Mesenchymal stem cell (in vitro differentiated cells and primary cell): Measurements from ENCODE around the gene OTOA.
"Not testable (repeated sequence)": the region's sequence is repeated elsewhere in the genome, so short reads cannot be mapped to it uniquely, and the experiment has no call there.

Experiments used
- DNase-seq: peaks from one replicate; pipeline ENCODE4 v3.0.0-alpha.2; 2013
- H2AFZ ChIP-seq: one replicate; pipeline ENCODE4 v1.6.1; 2013; ENCODE audit warnings: low read depth, mild to moderate bottlenecking, control low read depth, inconsistent platforms, low read length, moderate library complexity
- H2AK5ac ChIP-seq: 2 replicates; pipeline ENCODE4 v1.6.1; 2013; ENCODE audit warnings: low read length, moderate library complexity, mild to moderate bottlenecking, inconsistent platforms; ENCODE audit not compliant: severe bottlenecking
- H2BK120ac ChIP-seq: one replicate; pipeline ENCODE4 v1.6.1; 2013; ENCODE audit warnings: low read depth, mild to moderate bottlenecking, inconsistent platforms, low read length, moderate library complexity
- H2BK12ac ChIP-seq, 2 experiments: one replicate each; pipeline ENCODE4 v1.6.1; 2013; ENCODE audit warnings: inconsistent platforms in 2 of 2, low read length in 2 of 2, mild to moderate bottlenecking in 2 of 2, moderate library complexity in 2 of 2, control low read depth in 1 of 2
- H2BK15ac ChIP-seq: one replicate; pipeline ENCODE4 v1.6.1; 2013; ENCODE audit warnings: mild to moderate bottlenecking, low read depth, inconsistent platforms; ENCODE audit not compliant: poor library complexity, severe bottlenecking
- H2BK5ac ChIP-seq: 2 replicates; pipeline ENCODE4 v1.6.1; 2013; ENCODE audit warnings: low read depth, mild to moderate bottlenecking, low read length, control low read depth, inconsistent platforms; ENCODE audit not compliant: poor library complexity, severe bottlenecking
- H3K14ac ChIP-seq, 2 experiments: one replicate each; pipeline ENCODE4 v1.6.1; 2013; ENCODE audit warnings: inconsistent platforms in 2 of 2, low read length in 2 of 2, control low read depth in 1 of 2, mild to moderate bottlenecking in 1 of 2, moderate library complexity in 1 of 2
- H3K18ac ChIP-seq, 2 experiments: one replicate each; pipeline ENCODE4 v1.6.1; 2013; ENCODE audit warnings: inconsistent platforms in 2 of 2, low read length in 2 of 2, control low read depth in 1 of 2, low read depth in 1 of 2, mild to moderate bottlenecking in 1 of 2
- H3K23ac ChIP-seq, 2 experiments: one replicate each; pipeline ENCODE4 v1.6.1; 2013; ENCODE audit warnings: inconsistent platforms in 2 of 2, low read length in 2 of 2, mild to moderate bottlenecking in 2 of 2, moderate library complexity in 2 of 2, control low read depth in 1 of 2
- H3K27ac ChIP-seq: 2 replicates; pipeline ENCODE4 v1.5.1; 2013; ENCODE audit warnings: mild to moderate bottlenecking, moderate library complexity, low read length, control low read depth, inconsistent platforms; ENCODE audit not compliant: poor library complexity, severe bottlenecking
- H3K27me3 ChIP-seq, 2 experiments: 2 replicates each; pipeline versions ENCODE4 v1.6.1 to v1.7.0; 2013; ENCODE audit warnings: low read length in 2 of 2, mild to moderate bottlenecking in 2 of 2, moderate library complexity in 2 of 2, control low read depth in 1 of 2, inconsistent platforms in 1 of 2; ENCODE audit not compliant: control insufficient read depth in 1 of 2, insufficient read depth in 1 of 2
- H3K36me3 ChIP-seq, 2 experiments: 2 replicates each; pipeline versions ENCODE4 v1.6.1 to v1.7.0; 2013; ENCODE audit warnings: low read length in 2 of 2, control low read depth in 1 of 2, inconsistent platforms in 1 of 2, low read depth in 1 of 2, mild to moderate bottlenecking in 1 of 2; ENCODE audit not compliant: insufficient read depth in 2 of 2, control insufficient read depth in 1 of 2
- H3K4ac ChIP-seq, 2 experiments: one replicate each; pipeline ENCODE4 v1.6.1; 2013; ENCODE audit warnings: inconsistent platforms in 2 of 2, low read length in 2 of 2, mild to moderate bottlenecking in 2 of 2, moderate library complexity in 2 of 2, control low read depth in 1 of 2, low read depth in 1 of 2
- H3K4me1 ChIP-seq: 2 replicates; pipeline ENCODE4 v1.6.1; 2013; ENCODE audit warnings: low read depth, low read length, control low read depth; ENCODE audit not compliant: control insufficient read depth, insufficient read depth
- H3K4me2 ChIP-seq: 2 replicates; pipeline ENCODE4 v1.6.1; 2013; ENCODE audit warnings: low read length, mild to moderate bottlenecking, inconsistent platforms; ENCODE audit not compliant: poor library complexity, severe bottlenecking
- H3K4me3 ChIP-seq, 2 experiments: 2 replicates each; pipeline versions ENCODE4 v1.5.1 to v1.7.0; 2013; ENCODE audit warnings: low read length in 2 of 2, mild to moderate bottlenecking in 2 of 2, control low read depth in 1 of 2, low read depth in 1 of 2; ENCODE audit not compliant: insufficient read depth in 1 of 2
- H3K79me1 ChIP-seq: replicated peaks from 2 replicates; pipeline ENCODE4 v1.6.1; 2013; ENCODE audit warnings: mild to moderate bottlenecking, control low read depth, low read length, inconsistent platforms; ENCODE audit not compliant: poor library complexity, severe bottlenecking
- H3K9ac ChIP-seq: 2 replicates; pipeline ENCODE4 v1.7.0; 2013; ENCODE audit warnings: mild to moderate bottlenecking, low read length, moderate library complexity
- H3K9me3 ChIP-seq: 2 replicates; pipeline ENCODE4 v1.7.0; 2013; ENCODE audit warnings: mild to moderate bottlenecking, low read length; ENCODE audit not compliant: control insufficient read depth
- H4K8ac ChIP-seq: one replicate; pipeline ENCODE4 v1.6.1; 2013; ENCODE audit warnings: inconsistent platforms, mild to moderate bottlenecking, low read length, moderate library complexity
- H4K91ac ChIP-seq: one replicate; pipeline ENCODE4 v1.6.1; 2013; ENCODE audit warnings: mild to moderate bottlenecking, low read length, inconsistent platforms
- WGBS: methylation state at CpG from one replicate; pipeline ENCODE4 v1.1.7; 2013; ENCODE audit warnings: mixed read lengths; 5-methylcytosine and 5-hydroxymethylcytosine counted together

OTOA gene

GRCh38 chr16:21722771-21723455, 59.1 kb downstream of the OTOA start:
- no peak overlapping the region for H3K4me2 ChIP-seq
- H2BK5ac ChIP-seq, result no peak overlapping the region
- H2AFZ ChIP-seq, result no peak overlapping the region
- 91% methylated on average over 5 of the region's 7 CpGs for WGBS
- no peaks in the 10 kb centered on the region for H3K4me1 ChIP-seq
- H3K79me1 ChIP-seq, result no peaks in the 10 kb centered on the region
- no peaks in the 10 kb centered on the region for H3K36me3 ChIP-seq
- no peak overlapping the region for H4K8ac ChIP-seq
- no peak for DNase-seq
- H3K23ac ChIP-seq, result no peak overlapping the region
- no peak overlapping the region for H3K4ac ChIP-seq
- no peaks in the 10 kb centered on the region for H3K9me3 ChIP-seq
- H3K27ac ChIP-seq, result no peak overlapping the region
- no peak overlapping the region for H2BK15ac ChIP-seq
- no peak overlapping the region for H3K18ac ChIP-seq
- peaks cover 6 to 18% of the 10 kb centered on the region in 2 experiments for H3K27me3 ChIP-seq
- H2BK12ac ChIP-seq, result no peak overlapping the region
- H2BK120ac ChIP-seq, result no peak overlapping the region
- H4K91ac ChIP-seq, result no peak overlapping the region
- H3K14ac ChIP-seq, result no peak overlapping the region
- no peak overlapping the region for H3K4me3 ChIP-seq
- H3K9ac ChIP-seq, result no peak overlapping the region
- no peak overlapping the region for H2AK5ac ChIP-seq

GRCh38 chr16:21723532-21723931, 59.8 kb downstream of the OTOA start:
- Histone ChIP-seq H3K4me2 (no peak overlapping the region), H2AFZ (no peak overlapping the region)

GRCh38 chr16:21727344-21727743, 63.6 kb downstream of the OTOA start:
- Histone ChIP-seq H3K27me3 (peaks cover 6 to 18% of the 10 kb centered on the region in 2 experiments), H2BK15ac (no peak overlapping the region), H3K9ac (no peak overlapping the region), H4K8ac (no peak overlapping the region), H3K4me1 (no peaks in the 10 kb centered on the region), H2BK5ac (no peak overlapping the region), H3K23ac (no peak overlapping the region), H2BK120ac (no peak overlapping the region), H3K14ac (no peak overlapping the region), H3K4me3 (no peak overlapping the region), H3K4me2 (no peak overlapping the region), H3K9me3 (no peaks in the 10 kb centered on the region), H3K79me1 (no peaks in the 10 kb centered on the region), H2BK12ac (no peak overlapping the region), H2AK5ac (no peak overlapping the region), H3K27ac (no peak overlapping the region), H4K91ac (no peak overlapping the region), H3K36me3 (no peaks in the 10 kb centered on the region), H3K18ac (no peak overlapping the region), H2AFZ (no peak overlapping the region), H3K4ac (no peak overlapping the region)
- DNase-seq, result no peak
- WGBS, result 92% methylated on average over 3 of the region's 3 CpGs

More at GRCh38 chr16:21723532-21723931, 59.8 kb downstream of the OTOA start:
- Histone ChIP-seq H3K27ac (no peak overlapping the region), H2BK12ac (no peak overlapping the region), H2BK15ac (no peak overlapping the region), H3K4ac (no peak overlapping the region), H2BK120ac (no peak overlapping the region), H2BK5ac (no peak overlapping the region), H3K9me3 (no peaks in the 10 kb centered on the region), H4K8ac (no peak overlapping the region), H3K14ac (no peak overlapping the region), H3K4me1 (no peaks in the 10 kb centered on the region), H3K27me3 (peaks cover 6 to 18% of the 10 kb centered on the region in 2 experiments), H3K4me3 (no peak overlapping the region), H3K79me1 (no peaks in the 10 kb centered on the region), H2AK5ac (no peak overlapping the region), H3K23ac (no peak overlapping the region), H3K9ac (no peak overlapping the region), H4K91ac (no peak overlapping the region), H3K36me3 (no peaks in the 10 kb centered on the region), H3K18ac (no peak overlapping the region)
- WGBS, result 63% methylated on average over 2 of the region's 2 CpGs
- DNase-seq, result no peak

GRCh38 chr16:21731233-21731632, 67.5 kb downstream of the OTOA start:
- H3K14ac ChIP-seq, result not testable (repeated sequence)

More at GRCh38 chr16:21731233-21731632, 67.5 kb downstream of the OTOA start:
- H3K27ac ChIP-seq, H3K9me3 ChIP-seq, H3K9ac ChIP-seq, H3K4me2 ChIP-seq, H2AFZ ChIP-seq, DNase-seq, H3K36me3 ChIP-seq, H3K18ac ChIP-seq, H2BK12ac ChIP-seq, H3K4me3 ChIP-seq, H2BK5ac ChIP-seq, H4K91ac ChIP-seq, H2BK15ac ChIP-seq, H3K27me3 ChIP-seq, H2AK5ac ChIP-seq, H3K23ac ChIP-seq, H2BK120ac ChIP-seq, H3K4ac ChIP-seq, H3K79me1 ChIP-seq, H4K8ac ChIP-seq, H3K4me1 ChIP-seq: not testable (repeated sequence)
- 19% methylated on average over 2 of the region's 4 CpGs for WGBS
